Epithelial cell of proximal tubule (primary cell): ENCODE results near the gene LRRN2. TPM values are rescaled to one million over a fixed set of nuclear protein-coding genes. Genes with fewer than 3 reads are reported as not detected.
"Not testable (repeated sequence)": the region's sequence is repeated elsewhere in the genome, so short reads cannot be mapped to it uniquely, and the experiment has no call there.

Source experiments
- DNase-seq: peaks from one replicate; pipeline ENCODE4 v3.0.0-alpha.2; 2011; ENCODE audit warnings: low read depth
- H3K4me3 ChIP-seq: 2 replicates; pipeline ENCODE4 v1.5.1; 2011; ENCODE audit warnings: low read depth, mild to moderate bottlenecking, low read length
- CTCF ChIP-seq: conservative IDR thresholded peaks from 2 replicates; pipeline ENCODE4 v1.5.1; 2012; ENCODE audit warnings: low read depth, mild to moderate bottlenecking, low read length
- total RNA-seq: library from RNA; depleted of rRNA; stranded (reverse); fragments of >200 nt; gene quantifications from 2 replicates; pipeline ENCODE4 v1.2.3, GENCODE V29; 2015

LRRN2 gene
- total RNA-seq, 1 donor from 2014 or later = 5.4 TPM

- no peak for TF ChIP-seq CTCF
- H3K4me3 ChIP-seq = no peak overlapping the region
- DNase-seq = no peak
Measured at GRCh38 chr1:204630132-204630905, 55.2 kb downstream of the LRRN2 start.

GRCh38 chr1:204629459-204629858 lies 56.1 kb downstream of the LRRN2 start:
- not testable (repeated sequence) for DNase-seq, H3K4me3 ChIP-seq

- no peak overlapping the region for H3K4me3 ChIP-seq
- TF ChIP-seq CTCF = no peak
- DNase-seq = no peak
Measured at GRCh38 chr1:204628868-204629267, 56.7 kb downstream of the LRRN2 start.

GRCh38 chr1:204627436-204627835 lies 58.1 kb downstream of the LRRN2 start:
- no peak for DNase-seq
- H3K4me3 ChIP-seq = no peak overlapping the region
- TF ChIP-seq CTCF = no peak

- TF ChIP-seq CTCF = no peak
- DNase-seq = no peak
- no peak overlapping the region for H3K4me3 ChIP-seq
Measured at GRCh38 chr1:204626381-204626780, 59.2 kb downstream of the LRRN2 start.

- no peak overlapping the region for H3K4me3 ChIP-seq
- TF ChIP-seq CTCF = no peak
- no peak for DNase-seq
Measured at GRCh38 chr1:204624631-204625216, 60.8 kb downstream of the LRRN2 start.

GRCh38 chr1:204623894-204624361 lies 61.6 kb downstream of the LRRN2 start:
- no peak overlapping the region for H3K4me3 ChIP-seq
- TF ChIP-seq CTCF = peak; percentile 33

More at GRCh38 chr1:204623894-204624361, 61.6 kb downstream of the LRRN2 start:
- no peak for DNase-seq
